ENCODE measurements around the gene AGBL4.

AGBL4 gene

GRCh38 chr1:48619539-48619938 is 1404.2 kb downstream of the AGBL4 start:
- no peak for DNase-seq

GRCh38 chr1:48617252-48617651 is 1406.5 kb downstream of the AGBL4 start:
- DNase-seq = no peak

GRCh38 chr1:48616710-48617109 is 1407.0 kb downstream of the AGBL4 start:
- no peak for DNase-seq

GRCh38 chr1:48611841-48612240 is 1411.9 kb downstream of the AGBL4 start:
- DNase-seq = no peak

- DNase-seq = no peak
Observed at GRCh38 chr1:48610628-48611542, 1412.9 kb downstream of the AGBL4 start.

- no peak for DNase-seq
Observed at GRCh38 chr1:48608882-48609281, 1414.9 kb downstream of the AGBL4 start.

- DNase-seq = no peak
Observed at GRCh38 chr1:48603222-48603621, 1420.5 kb downstream of the AGBL4 start.

GRCh38 chr1:48602349-48602748 is 1421.4 kb downstream of the AGBL4 start:
- DNase-seq = no peak

- no peak for DNase-seq
Observed at GRCh38 chr1:48600182-48600581, 1423.6 kb downstream of the AGBL4 start.

GRCh38 chr1:48597663-48598062 is 1426.1 kb downstream of the AGBL4 start:
- no peak for DNase-seq

GRCh38 chr1:48596046-48596445 is 1427.7 kb downstream of the AGBL4 start:
- no peak for DNase-seq

GRCh38 chr1:48595613-48596012 is 1428.1 kb downstream of the AGBL4 start:
- DNase-seq = no peak

- no peak for DNase-seq
Observed at GRCh38 chr1:48592330-48592729, 1431.4 kb downstream of the AGBL4 start.

GRCh38 chr1:48591181-48591580 is 1432.6 kb downstream of the AGBL4 start:
- no peak for DNase-seq

- no peak for DNase-seq
Observed at GRCh38 chr1:48588061-48588460, 1435.7 kb downstream of the AGBL4 start.

GRCh38 chr1:48582408-48582807 is 1441.3 kb downstream of the AGBL4 start:
- no peak for DNase-seq

- DNase-seq = no peak
Observed at GRCh38 chr1:48581270-48581669, 1442.5 kb downstream of the AGBL4 start.

GRCh38 chr1:48576565-48576964 is 1447.2 kb downstream of the AGBL4 start:
- no peak for DNase-seq

GRCh38 chr1:48572646-48573258 is 1451.0 kb downstream of the AGBL4 start:
- no peak for DNase-seq

- no peak for DNase-seq
Observed at GRCh38 chr1:48572134-48572533, 1451.6 kb downstream of the AGBL4 start.

GRCh38 chr1:48571303-48571987 is 1452.3 kb downstream of the AGBL4 start:
- DNase-seq = no peak

- no peak for DNase-seq
Observed at GRCh38 chr1:48570568-48570967, 1453.2 kb downstream of the AGBL4 start.

- no peak for DNase-seq
Observed at GRCh38 chr1:48568501-48568900, 1455.3 kb downstream of the AGBL4 start.

- DNase-seq = no peak
Observed at GRCh38 chr1:48566492-48566891, 1457.3 kb downstream of the AGBL4 start.

All from NCI-H1048 (cell line).